H1 (cell line): ENCODE measurements around the gene IFT172. TPM values are rescaled to one million over a fixed set of nuclear protein-coding genes. Genes with fewer than 3 reads are reported as not detected.

ENCODE experiments used
- CTCF ChIA-PET: fragments of 300-600 bp; sonication (Branson Sonifier 250); formaldehyde crosslinking; loops from one replicate; lab custom pipeline; 2021; ENCODE audit not compliant: partially characterized antibody; lab: Charles Lee
- POLR2A ChIA-PET: fragments of 300-600 bp; sonication (Branson Sonifier 250); formaldehyde crosslinking; loops from one replicate; lab custom pipeline; 2021; ENCODE audit warnings: inconsistent platforms; ENCODE audit not compliant: partially characterized antibody; lab: Charles Lee
- DNase-seq, 2 experiments: peaks; one replicate each; pipeline versions ENCODE4 v3.0.0 to v3.0.0-alpha.2; 2010 to 2022; ENCODE audit warnings: low spot score in 2 of 2, low read depth in 1 of 2, mixed read lengths in 1 of 2
- FAIRE-seq: peaks from 2 replicates; lab custom pipeline; 2011; peaks lifted over from hg19 to GRCh38; lab: Jason Lieb, UNC
- H2AFZ ChIP-seq: 2 replicates; pipeline ENCODE4 v1.8.1; 2012; ENCODE audit warnings: low read length, inconsistent platforms
- H2AK5ac ChIP-seq: 2 replicates; pipeline ENCODE4 v1.6.1; 2013; ENCODE audit warnings: low read depth, low read length
- H2BK120ac ChIP-seq: replicated peaks from 2 replicates; pipeline ENCODE3; 2013; ENCODE audit warnings: low read depth, low read length, inconsistent platforms
- H2BK12ac ChIP-seq: 2 replicates; pipeline ENCODE4 v1.6.1; 2013; ENCODE audit warnings: low read depth, low read length
- H2BK15ac ChIP-seq: 2 replicates; pipeline ENCODE4 v1.6.1; 2013; ENCODE audit warnings: low read length
- H2BK20ac ChIP-seq: 2 replicates; pipeline ENCODE4 v1.6.1; 2013; ENCODE audit warnings: low read length
- H2BK5ac ChIP-seq: 2 replicates; pipeline ENCODE4 v1.6.1; 2013; ENCODE audit warnings: low read depth, low read length
- H3K14ac ChIP-seq: 2 replicates; pipeline ENCODE4 v1.6.1; 2013; ENCODE audit warnings: inconsistent platforms; ENCODE audit not compliant: insufficient read length
- H3K18ac ChIP-seq: 2 replicates; pipeline ENCODE4 v1.6.1; 2013; ENCODE audit warnings: low read length; ENCODE audit errors: extremely low read depth
- H3K23ac ChIP-seq: 2 replicates; pipeline ENCODE4 v1.6.1; 2013; ENCODE audit warnings: inconsistent platforms; ENCODE audit not compliant: insufficient read length
- H3K23me2 ChIP-seq: 2 replicates; pipeline ENCODE4 v1.6.1; 2013; ENCODE audit warnings: low read depth, low read length
- H3K27ac ChIP-seq: 2 replicates; pipeline ENCODE4 v1.6.1; 2011; ENCODE audit warnings: low read depth, low read length, inconsistent platforms
- H3K27me3 ChIP-seq, 4 experiments: replicated peaks in 1 of 4; 1 replicate in 1 of 4; 2 replicates in 3 of 4; pipeline versions ENCODE4 v1.6.1 to v1.8.1; 2011 to 2013; ENCODE audit warnings: low read length in 3 of 4, mild to moderate bottlenecking in 3 of 4, inconsistent platforms in 2 of 4, mixed read lengths in 2 of 4, moderate library complexity in 1 of 4; ENCODE audit not compliant: control insufficient read depth in 3 of 4, insufficient read depth in 3 of 4; ENCODE audit errors: extremely low read depth in 1 of 4
- H3K36me3 ChIP-seq, 4 experiments: 2 replicates each; pipeline versions ENCODE4 v1.6.1 to v1.8.1; 2011 to 2013; ENCODE audit warnings: mild to moderate bottlenecking in 4 of 4, low read length in 3 of 4, moderate library complexity in 2 of 4, control low read depth in 1 of 4, inconsistent platforms in 1 of 4; ENCODE audit not compliant: insufficient read depth in 4 of 4, control insufficient read depth in 2 of 4
- H3K4ac ChIP-seq: replicated peaks from 2 replicates; pipeline ENCODE3; 2013; ENCODE audit warnings: low read length, low read depth, mixed read lengths, inconsistent platforms; ENCODE audit not compliant: insufficient read length
- H3K4me1 ChIP-seq, 4 experiments: replicated peaks in 1 of 4; 1 replicate in 1 of 4; 2 replicates in 3 of 4; pipeline versions ENCODE4 v1.6.1 to v1.8.1; 2011 to 2013; ENCODE audit warnings: low read length in 3 of 4, inconsistent platforms in 2 of 4, mixed read lengths in 1 of 4; ENCODE audit not compliant: insufficient read depth in 4 of 4, control insufficient read depth in 3 of 4
- H3K4me2 ChIP-seq, 2 experiments: 2 replicates each; pipeline versions ENCODE4 v1.6.1 to v1.8.1; 2011 to 2013; ENCODE audit warnings: low read depth in 2 of 2, low read length in 2 of 2, control low read depth in 1 of 2, inconsistent platforms in 1 of 2, mild to moderate bottlenecking in 1 of 2; ENCODE audit not compliant: insufficient read depth in 1 of 2
- H3K4me3 ChIP-seq, 4 experiments: fragments of 200-600, 300-600 bp in 1 of 4; sonication (generic), shearing (Covaris generic), sonication (Bioruptor Twin) in 1 of 4; 2 replicates each; pipeline versions ENCODE4 v1.5.1 to v1.8.1; 2011 to 2016; ENCODE audit warnings: low read length in 4 of 4, low read depth in 3 of 4, control low read depth in 2 of 4, inconsistent platforms in 2 of 4, mild to moderate bottlenecking in 2 of 4, mixed read lengths in 1 of 4, moderate library complexity in 1 of 4; ENCODE audit not compliant: insufficient read depth in 2 of 4; ENCODE audit errors: extremely low read depth in 1 of 4
- H3K56ac ChIP-seq: replicated peaks from 2 replicates; pipeline ENCODE3; 2013; ENCODE audit warnings: low read depth, mild to moderate bottlenecking, mixed read lengths, low read length, inconsistent platforms; ENCODE audit not compliant: insufficient read length
- H3K79me1 ChIP-seq: 2 replicates; pipeline ENCODE4 v1.6.1; 2013; ENCODE audit warnings: low read depth, low read length, control low read depth
- H3K79me2 ChIP-seq, 2 experiments: 2 replicates each; pipeline versions ENCODE4 v1.6.1 to v1.8.1; 2012 to 2013; ENCODE audit warnings: low read length in 2 of 2, mild to moderate bottlenecking in 2 of 2, inconsistent platforms in 1 of 2; ENCODE audit not compliant: insufficient read depth in 2 of 2, control insufficient read depth in 1 of 2
- H3K9ac ChIP-seq, 4 experiments: replicated peaks in 1 of 4; 1 replicate in 1 of 4; 2 replicates in 3 of 4; pipeline versions ENCODE4 v1.6.1 to v1.8.1; 2011 to 2013; ENCODE audit warnings: low read depth in 3 of 4, low read length in 3 of 4, control low read depth in 2 of 4, mild to moderate bottlenecking in 2 of 4, moderate library complexity in 2 of 4, inconsistent platforms in 1 of 4; ENCODE audit errors: extremely low read depth in 1 of 4
- H3K9me3 ChIP-seq, 2 experiments: 2 replicates each; pipeline versions ENCODE4 v1.6.1 to v1.8.1; 2012 to 2013; ENCODE audit warnings: mild to moderate bottlenecking in 2 of 2, moderate library complexity in 2 of 2, control low read depth in 1 of 2, inconsistent platforms in 1 of 2, low read depth in 1 of 2, low read length in 1 of 2, mixed read lengths in 1 of 2; ENCODE audit not compliant: insufficient read depth in 2 of 2
- H4K20me1 ChIP-seq, 2 experiments: replicated peaks in 1 of 2; 2 replicates each; pipeline versions ENCODE3 to v1.8.1; 2011 to 2013; ENCODE audit warnings: inconsistent platforms in 2 of 2, low read length in 2 of 2, mild to moderate bottlenecking in 1 of 2; ENCODE audit not compliant: insufficient read depth in 2 of 2, control insufficient read depth in 1 of 2
- H4K5ac ChIP-seq: 2 replicates; pipeline ENCODE4 v1.6.1; 2013; ENCODE audit warnings: low read length, low read depth, mixed read lengths, inconsistent platforms; ENCODE audit not compliant: insufficient read length
- H4K8ac ChIP-seq: 2 replicates; pipeline ENCODE4 v1.8.0; 2013; ENCODE audit warnings: mild to moderate bottlenecking, moderate library complexity, low read length, inconsistent platforms; ENCODE audit not compliant: insufficient read depth; ENCODE audit errors: extremely low read depth
- H4K91ac ChIP-seq: replicated peaks from 2 replicates; pipeline ENCODE3; 2013; ENCODE audit warnings: low read length, mixed read lengths, inconsistent platforms; ENCODE audit not compliant: insufficient read length
- CHD2 ChIP-seq: IDR thresholded peaks from 2 replicates; pipeline ENCODE4 v1.6.1; 2012; ENCODE audit warnings: low read length, improper control_type of control experiment
- EP300 ChIP-seq, 2 experiments: IDR thresholded peaks; 1 replicate in 1 of 2; 2 replicates in 1 of 2; pipeline ENCODE4 v1.6.1; 2011 to 2012; ENCODE audit warnings: low read depth in 2 of 2, low read length in 2 of 2, mild to moderate bottlenecking in 2 of 2, borderline replicate concordance in 1 of 2, inconsistent platforms in 1 of 2, moderate library complexity in 1 of 2
- EZH2 ChIP-seq: fragments of 200-600 bp; sonication (generic); IDR thresholded peaks from 2 replicates; pipeline ENCODE4 v1.7.1; 2012; ENCODE audit warnings: low read depth, mild to moderate bottlenecking, moderate library complexity, low read length, inconsistent platforms; ENCODE audit not compliant: severe bottlenecking
- HDAC6 ChIP-seq: IDR thresholded peaks from one replicate; pipeline ENCODE4 v1.7.1; 2012; ENCODE audit warnings: low read depth, mild to moderate bottlenecking, inconsistent platforms, low read length, moderate library complexity
- SIN3A ChIP-seq, 2 experiments: IDR thresholded peaks in 1 of 2; conservative IDR thresholded peaks in 1 of 2; 2 replicates each; pipeline ENCODE4 v1.6.1; 2011 to 2012; ENCODE audit warnings: low read length in 2 of 2, improper control_type of control experiment in 1 of 2, low read depth in 1 of 2, mild to moderate bottlenecking in 1 of 2
- SUZ12 ChIP-seq: fragments of 200-600 bp; sonication (generic); IDR thresholded peaks from 2 replicates; pipeline ENCODE4 v1.6.1; 2012; ENCODE audit warnings: mild to moderate bottlenecking, inconsistent platforms, low read length, moderate library complexity, mixed read lengths
- WGBS, 2 experiments: shearing (Covaris generic) in 1 of 2; methylation state at CpG; one replicate each; pipeline versions ENCODE4 v1.1.6 to v1.1.7; 2013 to 2015; ENCODE audit warnings: low lambda C conversion rate in 2 of 2, mixed read lengths in 2 of 2, inconsistent platforms in 1 of 2, low coverage in 1 of 2, missing lambda C conversion rate in 1 of 2; ENCODE audit not compliant: insufficient replicate concordance in 2 of 2, insufficient coverage in 1 of 2, insufficient read length in 1 of 2; ENCODE audit errors: extremely low coverage in 1 of 2, missing lambda C conversion rate in 1 of 2; 5-methylcytosine and 5-hydroxymethylcytosine counted together
- polyA plus RNA-seq, 7 experiments: library from polyadenylated mRNA; depleted of rRNA in 3 of 7; stranded (reverse) in 5 of 7; unstranded in 2 of 7; fragments of >200 nt in 5 of 7; fragments of 200-250 nt in 2 of 7; gene quantifications; 1 replicate in 5 of 7; 2 replicates in 1 of 7; 4 replicates in 1 of 7; pipeline versions ENCODE4 v1.2.1 to v1.2.3, GENCODE V29; 2011 to 2013; ENCODE audit warnings: missing spikeins in 2 of 7, mixed read lengths in 2 of 7
- total RNA-seq: library from RNA; stranded (reverse); fragmentation: NEBNext Ultra II Directional; extraction: Animal tissue kit (Norgen Biotek cat#: 25700); gene quantifications from 2 replicates; pipeline ENCODE4 v1.2.1, GENCODE V29; 2021

Gene IFT172
- total and polyA plus RNA-seq, 2 of the 8 experiments (the other 6 are each of a cell fraction or from before 2014, with no cell fraction given), result 13.5 to 14.0 TPM

DNA sequence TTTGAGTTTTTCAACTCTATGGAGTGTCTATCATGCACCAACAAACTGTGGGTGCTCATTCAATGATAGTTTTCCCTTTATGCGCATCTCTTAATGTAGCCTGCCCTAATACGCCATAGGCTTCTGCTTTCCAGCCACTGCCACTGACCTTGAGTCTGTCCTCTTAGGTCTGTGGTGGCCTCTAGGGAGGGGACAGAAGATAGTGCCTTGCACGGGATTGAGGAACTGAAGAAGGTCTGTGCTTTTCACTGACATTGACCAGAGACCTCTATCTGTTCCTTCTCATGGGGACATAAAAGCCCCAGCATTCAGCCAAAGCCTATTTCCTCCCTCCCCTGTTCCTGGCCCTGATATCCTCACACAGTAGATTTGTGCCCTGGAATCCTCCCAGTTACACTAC lies 9.4 kb upstream of the IFT172 start:
- Histone ChIP-seq H3K27me3 (peaks cover 0 to 6% (median 6%) of the 10 kb centered on the region in 4 experiments; a peak in 5 of 7 replicates), H2BK5ac (no peak overlapping the region), H3K4me1 (peaks cover 0 to 8% (median 5%) of the 10 kb centered on the region in 4 experiments; a peak in 5 of 7 replicates), H2AK5ac (no peak overlapping the region), H3K23ac (no peak overlapping the region), H3K18ac (no peak overlapping the region), H2BK12ac (no peak overlapping the region), H2AFZ (no peak overlapping the region), H3K36me3 (no peaks in the 10 kb centered on the region), H4K20me1 (no peaks in the 10 kb centered on the region), H2BK20ac (no peak overlapping the region), H2BK15ac (no peak overlapping the region), H3K79me1 (no peaks in the 10 kb centered on the region), H3K9ac (no peak overlapping the region), H4K91ac (no peak overlapping the region), H3K56ac (no peak overlapping the region), H2BK120ac (no peak overlapping the region), H3K14ac (no peak overlapping the region), H3K4ac (no peak overlapping the region), H3K4me2 (no peak overlapping the region), H3K9me3 (no peaks in the 10 kb centered on the region), H3K4me3 (no peak overlapping the region), H3K27ac (no peak overlapping the region), H4K5ac (no peak overlapping the region), H3K79me2 (no peaks in the 10 kb centered on the region), H4K8ac (no peak overlapping the region), H3K23me2 (peaks cover 8% of the 10 kb centered on the region)
- WGBS, 2 experiments, result 86% methylated on average over 3 of the region's 3 CpGs; no CpG with 5 or more reads in 1 of the 2 experiments
- FAIRE-seq, result no peak
- ChIA-PET CTCF (interaction anchor here (2.2 kb wide), 1 partner anchor 9 kb away, joined by 5 read pairs; no protein-coding TSS in a partner anchor), POLR2A (no interaction called here)
- no peak for DNase-seq
- TF ChIP-seq CHD2 (no peak), EZH2 (no peak), HDAC6 (no peak), SIN3A (conservative IDR thresholded peaks at IDR 0.05 in 1 of 2, IDR thresholded peaks at IDR 0.05 in 1 of 2; ENCODE audit: low read depth in 1 of 2, low read length in 2 of 2) (no peak), EP300 (IDR thresholded peaks at IDR 0.05; ENCODE audit: borderline replicate concordance in 1 of 2, low read depth in 2 of 2, low read length in 2 of 2) (no peak), SUZ12 (no peak)
